Measurements from ENCODE around the gene ACAA2.

- TF ChIP-seq POLR2AphosphoS5 (IDR thresholded peaks at IDR 0.05; ENCODE audit: low read depth, low read length) (no peak), USF1 (IDR thresholded peaks at IDR 0.05; ENCODE audit: borderline replicate concordance, low read depth) (no peak), GATA2 (CRISPR knock-in tag; IDR thresholded peaks at IDR 0.05) (no peak), EP300 (IDR thresholded peaks at IDR 0.05; ENCODE audit: borderline replicate concordance in 1 of 2, low read depth in 1 of 2, low read length in 1 of 2) (no peak), CTCF (IDR thresholded peaks at IDR 0.05) (no peak)
These were observed 74.6 kb downstream of the ACAA2 start for GRCh38 chr18:49738721-49739120.

Measured in SK-N-SH (cell line).